ENCODE results near the gene PPP1R11.

The PPP1R11 gene

DNA sequence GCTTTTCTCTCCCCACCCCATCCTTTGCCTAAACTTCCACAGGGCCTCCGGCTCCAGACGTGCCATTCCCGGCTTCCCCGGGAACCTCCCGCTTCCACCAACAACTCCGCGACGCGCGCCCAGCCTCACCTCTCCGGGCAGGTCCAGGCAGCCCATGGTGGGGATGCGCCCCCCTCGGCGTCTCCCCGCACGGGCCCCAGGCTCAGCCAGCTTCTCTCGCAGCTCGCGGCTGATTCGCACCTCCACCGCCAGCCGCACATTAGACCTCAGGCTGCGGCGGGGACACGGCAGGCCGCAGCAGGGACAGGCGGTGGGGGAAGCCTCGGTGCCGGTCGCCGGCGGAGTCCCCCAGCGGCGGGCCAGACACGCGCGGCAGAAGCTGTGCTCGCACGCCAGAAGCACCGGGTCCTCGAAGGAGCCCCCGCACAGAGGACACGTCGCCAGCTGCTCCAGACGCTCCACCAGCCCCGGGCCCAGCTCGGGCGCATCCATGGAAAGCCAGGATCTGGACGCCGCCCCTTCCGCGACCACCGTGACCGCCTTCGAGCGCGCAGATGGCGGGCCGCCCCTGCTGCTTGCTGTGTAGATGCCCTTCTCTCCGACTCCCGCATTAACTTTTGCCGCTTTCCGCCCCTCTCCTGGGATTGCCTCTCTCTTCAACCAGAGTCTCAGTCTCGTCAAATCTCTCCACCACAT lies 8.2 kb downstream of the PPP1R11 start, which contains the start of gene RNF39:
Gene RNF39, minus strand, starts transcription at position 676 of the 696 bp plus-strand sequence. Its CDS starts 184 bp downstream, at position 492.
- no peak for ATAC-seq

DNA sequence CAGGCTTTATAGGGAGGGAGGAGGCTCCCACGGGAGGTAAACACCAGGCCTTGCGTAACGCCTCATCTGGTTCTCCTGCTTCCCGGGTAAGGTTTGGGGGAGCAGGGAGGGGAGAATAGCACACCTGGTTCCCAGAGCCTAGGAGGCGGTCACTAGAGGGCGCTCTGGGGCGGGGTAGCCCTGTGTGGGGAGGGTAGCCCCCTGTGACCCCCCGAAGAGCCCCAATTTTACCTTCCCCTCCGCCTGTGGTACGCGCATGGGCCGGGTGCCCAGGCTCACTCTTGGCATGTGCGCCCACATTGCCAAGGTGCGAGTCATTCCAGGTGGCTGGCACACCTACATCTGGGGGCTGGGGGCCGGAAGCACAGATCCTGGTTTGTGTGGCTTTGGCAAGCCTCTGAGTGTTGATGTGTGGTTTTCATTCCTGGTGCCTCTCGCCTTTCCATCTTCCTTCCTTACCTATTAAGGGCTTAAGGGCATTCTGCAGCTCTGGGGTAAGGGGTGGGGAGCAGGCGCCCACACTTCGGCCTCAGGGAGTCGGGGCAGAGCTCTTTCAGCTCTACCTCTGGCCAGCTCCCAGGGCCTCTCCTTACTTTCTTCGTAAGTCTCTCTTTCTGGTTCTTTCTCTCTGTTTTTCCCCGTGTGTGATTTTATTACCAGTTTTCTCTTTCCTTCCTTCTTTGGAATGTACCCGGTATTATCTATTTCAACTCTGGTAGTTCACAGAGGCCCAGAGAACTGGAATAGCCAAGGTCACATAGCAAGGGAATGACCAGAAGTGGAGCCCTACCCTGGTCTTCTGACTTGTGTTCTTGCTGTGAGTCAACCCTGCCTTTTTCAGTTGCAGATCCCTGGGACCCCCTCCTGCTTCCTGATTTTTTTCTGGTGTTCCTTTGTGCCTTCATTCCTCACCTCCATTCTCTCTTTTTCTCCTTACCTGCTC lies 9.1 kb downstream of the PPP1R11 start:
- ATAC-seq = no peak
- no peak for TF ChIP-seq ZFP30 (CRISPR knock-in tag; IDR thresholded peaks at IDR 0.05)
- no peak for TF ChIP-seq TOX (CRISPR knock-in tag; IDR thresholded peaks at IDR 0.05; ENCODE audit: borderline replicate concordance)
- TF ChIP-seq ZNF70 (CRISPR knock-in tag; IDR thresholded peaks at IDR 0.05) = no peak
- no peak for TF ChIP-seq ZNF8 (CRISPR knock-in tag; IDR thresholded peaks at IDR 0.05)
- TF ChIP-seq, protein P1, sequence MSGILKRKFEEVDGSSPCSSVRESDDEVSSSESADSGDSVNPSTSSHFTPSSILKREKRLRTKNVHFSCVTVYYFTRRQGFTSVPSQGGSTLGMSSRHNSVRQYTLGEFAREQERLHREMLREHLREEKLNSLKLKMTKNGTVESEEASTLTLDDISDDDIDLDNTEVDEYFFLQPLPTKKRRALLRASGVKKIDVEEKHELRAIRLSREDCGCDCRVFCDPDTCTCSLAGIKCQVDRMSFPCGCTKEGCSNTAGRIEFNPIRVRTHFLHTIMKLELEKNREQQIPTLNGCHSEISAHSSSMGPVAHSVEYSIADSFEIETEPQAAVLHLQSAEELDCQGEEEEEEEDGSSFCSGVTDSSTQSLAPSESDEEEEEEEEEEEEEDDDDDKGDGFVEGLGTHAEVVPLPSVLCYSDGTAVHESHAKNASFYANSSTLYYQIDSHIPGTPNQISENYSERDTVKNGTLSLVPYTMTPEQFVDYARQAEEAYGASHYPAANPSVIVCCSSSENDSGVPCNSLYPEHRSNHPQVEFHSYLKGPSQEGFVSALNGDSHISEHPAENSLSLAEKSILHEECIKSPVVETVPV (CRISPR knock-in tag; IDR thresholded peaks at IDR 0.05) = no peak
- no peak for TF ChIP-seq OSR1 (CRISPR knock-in tag; IDR thresholded peaks at IDR 0.05)
- TF ChIP-seq CSDC2 (CRISPR knock-in tag; IDR thresholded peaks at IDR 0.05) = no peak
- TF ChIP-seq, protein P2, sequence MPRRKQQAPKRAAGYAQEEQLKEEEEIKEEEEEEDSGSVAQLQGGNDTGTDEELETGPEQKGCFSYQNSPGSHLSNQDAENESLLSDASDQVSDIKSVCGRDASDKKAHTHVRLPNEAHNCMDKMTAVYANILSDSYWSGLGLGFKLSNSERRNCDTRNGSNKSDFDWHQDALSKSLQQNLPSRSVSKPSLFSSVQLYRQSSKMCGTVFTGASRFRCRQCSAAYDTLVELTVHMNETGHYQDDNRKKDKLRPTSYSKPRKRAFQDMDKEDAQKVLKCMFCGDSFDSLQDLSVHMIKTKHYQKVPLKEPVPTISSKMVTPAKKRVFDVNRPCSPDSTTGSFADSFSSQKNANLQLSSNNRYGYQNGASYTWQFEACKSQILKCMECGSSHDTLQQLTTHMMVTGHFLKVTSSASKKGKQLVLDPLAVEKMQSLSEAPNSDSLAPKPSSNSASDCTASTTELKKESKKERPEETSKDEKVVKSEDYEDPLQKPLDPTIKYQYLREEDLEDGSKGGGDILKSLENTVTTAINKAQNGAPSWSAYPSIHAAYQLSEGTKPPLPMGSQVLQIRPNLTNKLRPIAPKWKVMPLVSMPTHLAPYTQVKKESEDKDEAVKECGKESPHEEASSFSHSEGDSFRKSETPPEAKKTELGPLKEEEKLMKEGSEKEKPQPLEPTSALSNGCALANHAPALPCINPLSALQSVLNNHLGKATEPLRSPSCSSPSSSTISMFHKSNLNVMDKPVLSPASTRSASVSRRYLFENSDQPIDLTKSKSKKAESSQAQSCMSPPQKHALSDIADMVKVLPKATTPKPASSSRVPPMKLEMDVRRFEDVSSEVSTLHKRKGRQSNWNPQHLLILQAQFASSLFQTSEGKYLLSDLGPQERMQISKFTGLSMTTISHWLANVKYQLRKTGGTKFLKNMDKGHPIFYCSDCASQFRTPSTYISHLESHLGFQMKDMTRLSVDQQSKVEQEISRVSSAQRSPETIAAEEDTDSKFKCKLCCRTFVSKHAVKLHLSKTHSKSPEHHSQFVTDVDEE (CRISPR knock-in tag; IDR thresholded peaks at IDR 0.05) = no peak
- no peak for TF ChIP-seq ARNTL (CRISPR knock-in tag; IDR thresholded peaks at IDR 0.05; ENCODE audit: borderline replicate concordance, low read depth)
- TF ChIP-seq ZFP3 (CRISPR knock-in tag; IDR thresholded peaks at IDR 0.05) = no peak
- no peak for TF ChIP-seq BACH2 (CRISPR knock-in tag; IDR thresholded peaks at IDR 0.05; ENCODE audit: borderline replicate concordance)

More for the DNA sequence above, 8.2 kb downstream of the PPP1R11 start, which contains the start of gene RNF39:
- TF ChIP-seq CSDC2 (CRISPR knock-in tag; IDR thresholded peaks at IDR 0.05) (no peak), ARNTL (CRISPR knock-in tag; IDR thresholded peaks at IDR 0.05; ENCODE audit: borderline replicate concordance, low read depth) (no peak), PPARA (CRISPR knock-in tag; IDR thresholded peaks at IDR 0.05; ENCODE audit: borderline replicate concordance) (no peak), ESRRG (CRISPR knock-in tag; IDR thresholded peaks at IDR 0.05) (no peak), ZNF8 (CRISPR knock-in tag; IDR thresholded peaks at IDR 0.05) (no peak), ZFP30 (CRISPR knock-in tag; IDR thresholded peaks at IDR 0.05) (no peak), SNAI2 (CRISPR knock-in tag; IDR thresholded peaks at IDR 0.05) (no peak), ZNF565 (CRISPR knock-in tag; conservative IDR thresholded peaks at IDR 0.05; ENCODE audit: low read depth) (no peak), ZNF70 (CRISPR knock-in tag; IDR thresholded peaks at IDR 0.05) (no peak), ISL1 (CRISPR knock-in tag; IDR thresholded peaks at IDR 0.05) (no peak), BACH2 (CRISPR knock-in tag; IDR thresholded peaks at IDR 0.05; ENCODE audit: borderline replicate concordance) (no peak), TOX (CRISPR knock-in tag; IDR thresholded peaks at IDR 0.05; ENCODE audit: borderline replicate concordance) (no peak), GLIS3 (CRISPR knock-in tag; IDR thresholded peaks at IDR 0.05) (no peak), ZFP3 (CRISPR knock-in tag; IDR thresholded peaks at IDR 0.05) (no peak)
- TF ChIP-seq, protein P1 (CRISPR knock-in tag; IDR thresholded peaks at IDR 0.05) = no peak
- TF ChIP-seq, protein P3, sequence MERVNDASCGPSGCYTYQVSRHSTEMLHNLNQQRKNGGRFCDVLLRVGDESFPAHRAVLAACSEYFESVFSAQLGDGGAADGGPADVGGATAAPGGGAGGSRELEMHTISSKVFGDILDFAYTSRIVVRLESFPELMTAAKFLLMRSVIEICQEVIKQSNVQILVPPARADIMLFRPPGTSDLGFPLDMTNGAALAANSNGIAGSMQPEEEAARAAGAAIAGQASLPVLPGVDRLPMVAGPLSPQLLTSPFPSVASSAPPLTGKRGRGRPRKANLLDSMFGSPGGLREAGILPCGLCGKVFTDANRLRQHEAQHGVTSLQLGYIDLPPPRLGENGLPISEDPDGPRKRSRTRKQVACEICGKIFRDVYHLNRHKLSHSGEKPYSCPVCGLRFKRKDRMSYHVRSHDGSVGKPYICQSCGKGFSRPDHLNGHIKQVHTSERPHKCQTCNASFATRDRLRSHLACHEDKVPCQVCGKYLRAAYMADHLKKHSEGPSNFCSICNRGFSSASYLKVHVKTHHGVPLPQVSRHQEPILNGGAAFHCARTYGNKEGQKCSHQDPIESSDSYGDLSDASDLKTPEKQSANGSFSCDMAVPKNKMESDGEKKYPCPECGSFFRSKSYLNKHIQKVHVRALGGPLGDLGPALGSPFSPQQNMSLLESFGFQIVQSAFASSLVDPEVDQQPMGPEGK (CRISPR knock-in tag; IDR thresholded peaks at IDR 0.05; ENCODE audit: borderline replicate concordance) = no peak
- TF ChIP-seq, protein P2 (CRISPR knock-in tag; IDR thresholded peaks at IDR 0.05) = no peak
- TF ChIP-seq, protein P4, sequence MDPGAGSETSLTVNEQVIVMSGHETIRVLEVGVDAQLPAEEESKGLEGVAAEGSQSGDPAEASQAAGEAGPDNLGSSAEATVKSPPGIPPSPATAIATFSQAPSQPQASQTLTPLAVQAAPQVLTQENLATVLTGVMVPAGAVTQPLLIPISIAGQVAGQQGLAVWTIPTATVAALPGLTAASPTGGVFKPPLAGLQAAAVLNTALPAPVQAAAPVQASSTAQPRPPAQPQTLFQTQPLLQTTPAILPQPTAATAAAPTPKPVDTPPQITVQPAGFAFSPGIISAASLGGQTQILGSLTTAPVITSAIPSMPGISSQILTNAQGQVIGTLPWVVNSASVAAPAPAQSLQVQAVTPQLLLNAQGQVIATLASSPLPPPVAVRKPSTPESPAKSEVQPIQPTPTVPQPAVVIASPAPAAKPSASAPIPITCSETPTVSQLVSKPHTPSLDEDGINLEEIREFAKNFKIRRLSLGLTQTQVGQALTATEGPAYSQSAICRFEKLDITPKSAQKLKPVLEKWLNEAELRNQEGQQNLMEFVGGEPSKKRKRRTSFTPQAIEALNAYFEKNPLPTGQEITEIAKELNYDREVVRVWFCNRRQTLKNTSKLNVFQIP (CRISPR knock-in tag; IDR thresholded peaks at IDR 0.05; ENCODE audit: borderline replicate concordance, low read depth) = no peak
- TF ChIP-seq, protein P5, sequence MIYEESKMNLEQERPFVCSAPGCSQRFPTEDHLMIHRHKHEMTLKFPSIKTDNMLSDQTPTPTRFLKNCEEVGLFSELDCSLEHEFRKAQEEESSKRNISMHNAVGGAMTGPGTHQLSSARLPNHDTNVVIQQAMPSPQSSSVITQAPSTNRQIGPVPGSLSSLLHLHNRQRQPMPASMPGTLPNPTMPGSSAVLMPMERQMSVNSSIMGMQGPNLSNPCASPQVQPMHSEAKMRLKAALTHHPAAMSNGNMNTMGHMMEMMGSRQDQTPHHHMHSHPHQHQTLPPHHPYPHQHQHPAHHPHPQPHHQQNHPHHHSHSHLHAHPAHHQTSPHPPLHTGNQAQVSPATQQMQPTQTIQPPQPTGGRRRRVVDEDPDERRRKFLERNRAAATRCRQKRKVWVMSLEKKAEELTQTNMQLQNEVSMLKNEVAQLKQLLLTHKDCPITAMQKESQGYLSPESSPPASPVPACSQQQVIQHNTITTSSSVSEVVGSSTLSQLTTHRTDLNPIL (CRISPR knock-in tag; IDR thresholded peaks at IDR 0.05; ENCODE audit: low read depth) = no peak
